KMS-11 (cell line): ENCODE data around the gene COPZ1.
A peak's percentile ranks its signal among the peaks of the same experiment; 100 is the strongest.

Source experiments
- H2AFZ ChIP-seq: fragments of 200-600 bp; sonication (generic); 2 replicates; pipeline ENCODE4 v1.6.1; 2016; ENCODE audit warnings: antibody characterized with exemption, mixed run types, low read depth
- H3K27ac ChIP-seq: fragments of 200-600 bp; sonication (generic); 2 replicates; pipeline ENCODE4 v1.6.1; 2016; ENCODE audit warnings: mild to moderate bottlenecking, mixed run types
- H3K27me3 ChIP-seq: fragments of 200-600 bp; sonication (generic); 2 replicates; pipeline ENCODE4 v1.6.1; 2017; ENCODE audit warnings: mild to moderate bottlenecking, low read depth, mixed run types, moderate library complexity; ENCODE audit not compliant: insufficient read depth
- H3K36me3 ChIP-seq: fragments of 200-600 bp; sonication (generic); 2 replicates; pipeline ENCODE4 v1.6.1; 2017; ENCODE audit warnings: mild to moderate bottlenecking, mixed run types; ENCODE audit not compliant: insufficient read depth
- H3K4me1 ChIP-seq: fragments of 200-600 bp; sonication (generic); 2 replicates; pipeline ENCODE4 v1.6.1; 2016; ENCODE audit warnings: mild to moderate bottlenecking, low read depth, mixed run types; ENCODE audit not compliant: poor library complexity, severe bottlenecking
- H3K4me2 ChIP-seq: fragments of 200-600 bp; sonication (generic); 2 replicates; pipeline ENCODE4 v1.7.0; 2016; ENCODE audit warnings: mild to moderate bottlenecking, mixed run types
- H3K4me3 ChIP-seq: fragments of 200-600 bp; sonication (generic); IDR thresholded peaks from 2 replicates; pipeline ENCODE4 v1.6.1; 2017; ENCODE audit warnings: low read depth, low read length, mixed read lengths; ENCODE audit not compliant: insufficient read depth
- H3K79me2 ChIP-seq: fragments of 200-600 bp; sonication (generic); 2 replicates; pipeline ENCODE4 v1.6.1; 2016; ENCODE audit warnings: low read depth, mixed run types; ENCODE audit not compliant: insufficient read depth
- H3K9ac ChIP-seq: fragments of 200-600 bp; sonication (generic); 2 replicates; pipeline ENCODE4 v1.6.1; 2016; ENCODE audit warnings: mild to moderate bottlenecking, mixed run types
- H4K20me1 ChIP-seq: fragments of 200-600 bp; sonication (generic); 2 replicates; pipeline ENCODE4 v1.6.1; 2016; ENCODE audit warnings: mild to moderate bottlenecking, mixed run types; ENCODE audit not compliant: insufficient read depth
- CTCF ChIP-seq: fragments of 200-600 bp; sonication (generic); conservative IDR thresholded peaks from 2 replicates; pipeline ENCODE4 v1.6.1; 2017; ENCODE audit warnings: low read depth, mild to moderate bottlenecking, antibody characterized with exemption, low read length, moderate library complexity, mixed read lengths

COPZ1 gene

GRCh38 chr12:54292083-54292930 lies 32.6 kb upstream of the COPZ1 start:
- Histone ChIP-seq H3K27ac (no peak overlapping the region), H3K4me2 (no peak overlapping the region), H3K79me2 (no peaks in the 10 kb centered on the region), H3K4me1 (peaks cover 3% of the 10 kb centered on the region), H3K9ac (no peak overlapping the region), H3K36me3 (no peaks in the 10 kb centered on the region), H3K4me3 (no peak overlapping the region), H2AFZ (no peak overlapping the region), H4K20me1 (peaks cover 2% of the 10 kb centered on the region; the same call in 1 of the 2 replicates), H3K27me3 (no peaks in the 10 kb centered on the region; the same call in 1 of the 2 replicates)
- no peak for TF ChIP-seq CTCF

- no peak overlapping the region for H3K27ac ChIP-seq
- H3K36me3 ChIP-seq, result no peaks in the 10 kb centered on the region
- H3K27me3 ChIP-seq, result no peaks in the 10 kb centered on the region; the same call in 1 of the 2 replicates
- H3K4me3 ChIP-seq, result no peak overlapping the region
- no peak overlapping the region for H3K4me2 ChIP-seq
- no peaks in the 10 kb centered on the region for H3K4me1 ChIP-seq
- no peaks in the 10 kb centered on the region for H4K20me1 ChIP-seq
- H2AFZ ChIP-seq, result no peak overlapping the region
- no peak overlapping the region for H3K9ac ChIP-seq
- no peaks in the 10 kb centered on the region for H3K79me2 ChIP-seq
- no peak for TF ChIP-seq CTCF
Observed at GRCh38 chr12:54292931-54293241, 32.0 kb upstream of the COPZ1 start.

GRCh38 chr12:54294152-54294952 lies 30.6 kb upstream of the COPZ1 start:
- H3K4me3 ChIP-seq, result no peak overlapping the region
- H3K27ac ChIP-seq, result no peak overlapping the region
- no peaks in the 10 kb centered on the region for H4K20me1 ChIP-seq
- H2AFZ ChIP-seq, result peak overlapping the region; percentile 2; the same call in 1 of the 2 replicates
- H3K79me2 ChIP-seq, result no peaks in the 10 kb centered on the region
- H3K9ac ChIP-seq, result no peak overlapping the region
- peak; percentile 98 for TF ChIP-seq CTCF
- peaks cover 4% of the 10 kb centered on the region; the same call in 1 of the 2 replicates for H3K27me3 ChIP-seq
- no peaks in the 10 kb centered on the region for H3K4me1 ChIP-seq
- H3K36me3 ChIP-seq, result no peaks in the 10 kb centered on the region
- H3K4me2 ChIP-seq, result no peak overlapping the region

GRCh38 chr12:54294953-54295566 lies 29.9 kb upstream of the COPZ1 start:
- H3K9ac ChIP-seq, result no peak overlapping the region
- no peak overlapping the region for H3K4me2 ChIP-seq
- H3K36me3 ChIP-seq, result no peaks in the 10 kb centered on the region
- no peak overlapping the region; the same call in 1 of the 2 replicates for H2AFZ ChIP-seq
- H4K20me1 ChIP-seq, result no peaks in the 10 kb centered on the region
- TF ChIP-seq CTCF, result no peak
- H3K79me2 ChIP-seq, result no peaks in the 10 kb centered on the region
- H3K4me3 ChIP-seq, result no peak overlapping the region
- H3K27ac ChIP-seq, result no peak overlapping the region
- peaks cover 11% of the 10 kb centered on the region for H3K27me3 ChIP-seq
- H3K4me1 ChIP-seq, result no peaks in the 10 kb centered on the region
